Trophoblast cell (in vitro differentiated cells and primary cell): ENCODE measurements around the gene FXYD6.

ENCODE experiments used
- DNase-seq, 2 donors: peaks; one replicate each; pipeline ENCODE4 v3.0.0-alpha.2; 2016
- H2AFZ ChIP-seq: 2 replicates; pipeline ENCODE4 v1.6.1; 2013; ENCODE audit warnings: low read length, moderate library complexity, mild to moderate bottlenecking; ENCODE audit not compliant: insufficient read depth, poor library complexity
- H2AK5ac ChIP-seq: 2 replicates; pipeline ENCODE4 v1.6.1; 2013; ENCODE audit warnings: mild to moderate bottlenecking, low read length
- H2BK120ac ChIP-seq: 2 replicates; pipeline ENCODE4 v1.6.1; 2013; ENCODE audit warnings: low read length, mild to moderate bottlenecking, moderate library complexity; ENCODE audit not compliant: insufficient read depth, poor library complexity
- H2BK12ac ChIP-seq: 2 replicates; pipeline ENCODE4 v1.6.1; 2013; ENCODE audit warnings: mild to moderate bottlenecking, low read length, moderate library complexity
- H2BK5ac ChIP-seq: 2 replicates; pipeline ENCODE4 v1.6.1; 2013; ENCODE audit warnings: low read length, low read depth, moderate library complexity, mild to moderate bottlenecking; ENCODE audit not compliant: poor library complexity
- H3K14ac ChIP-seq: 2 replicates; pipeline ENCODE4 v1.6.1; 2013; ENCODE audit warnings: mild to moderate bottlenecking, low read length
- H3K18ac ChIP-seq: 2 replicates; pipeline ENCODE4 v1.6.1; 2013; ENCODE audit warnings: mild to moderate bottlenecking, low read length
- H3K23ac ChIP-seq: 2 replicates; pipeline ENCODE4 v1.6.1; 2013; ENCODE audit warnings: low read length
- H3K27ac ChIP-seq: 2 replicates; pipeline ENCODE4 v1.5.1; 2013; ENCODE audit warnings: low read depth, mild to moderate bottlenecking, inconsistent platforms, low read length, moderate library complexity
- H3K27me3 ChIP-seq: 2 replicates; pipeline ENCODE4 v1.6.1; 2013; ENCODE audit warnings: inconsistent platforms, mild to moderate bottlenecking, low read length, moderate library complexity; ENCODE audit not compliant: insufficient read depth
- H3K36me3 ChIP-seq, 2 experiments: 1 replicate in 1 of 2; 2 replicates in 1 of 2; pipeline ENCODE4 v1.6.1; 2013; ENCODE audit warnings: low read length in 2 of 2, mild to moderate bottlenecking in 2 of 2, moderate library complexity in 1 of 2; ENCODE audit not compliant: insufficient read depth in 2 of 2, control insufficient read depth in 1 of 2
- H3K4ac ChIP-seq: 2 replicates; pipeline ENCODE4 v1.6.1; 2013; ENCODE audit warnings: low read depth, mild to moderate bottlenecking, low read length, moderate library complexity
- H3K4me1 ChIP-seq, 2 experiments: 1 replicate in 1 of 2; 2 replicates in 1 of 2; pipeline ENCODE4 v1.6.1; 2013; ENCODE audit warnings: low read length in 2 of 2, mild to moderate bottlenecking in 2 of 2, moderate library complexity in 1 of 2; ENCODE audit not compliant: insufficient read depth in 2 of 2, control insufficient read depth in 1 of 2
- H3K4me2 ChIP-seq: 2 replicates; pipeline ENCODE4 v1.6.1; 2013; ENCODE audit warnings: inconsistent platforms, mild to moderate bottlenecking, low read length, moderate library complexity
- H3K4me3 ChIP-seq: 2 replicates; pipeline ENCODE4 v1.5.1; 2013; ENCODE audit warnings: mild to moderate bottlenecking, low read depth, low read length, inconsistent platforms
- H3K79me1 ChIP-seq: one replicate; pipeline ENCODE4 v1.6.1; 2013; ENCODE audit warnings: low read length
- H3K79me2 ChIP-seq: 2 replicates; pipeline ENCODE4 v1.6.1; 2013; ENCODE audit warnings: low read length, mild to moderate bottlenecking; ENCODE audit not compliant: control insufficient read depth, insufficient read depth, poor library complexity
- H3K9ac ChIP-seq: 2 replicates; pipeline ENCODE4 v1.6.1; 2013; ENCODE audit warnings: mild to moderate bottlenecking, low read length
- H3K9me3 ChIP-seq: 2 replicates; pipeline ENCODE4 v1.6.1; 2013; ENCODE audit warnings: low read depth, mild to moderate bottlenecking, control low read depth, inconsistent platforms, low read length; ENCODE audit not compliant: insufficient read depth
- H4K12ac ChIP-seq: 2 replicates; pipeline ENCODE4 v1.6.1; 2013; ENCODE audit warnings: low read depth, mild to moderate bottlenecking, low read length, moderate library complexity
- H4K8ac ChIP-seq: 2 replicates; pipeline ENCODE4 v1.6.1; 2013; ENCODE audit warnings: low read depth, mild to moderate bottlenecking, low read length, moderate library complexity
- H4K91ac ChIP-seq: one replicate; pipeline ENCODE4 v1.6.1; 2013; ENCODE audit warnings: low read depth, mild to moderate bottlenecking, low read length, moderate library complexity
- WGBS: extraction: QIAGEN DNeasy Blood & Tissue Kit; methylation state at CpG from one replicate; pipeline ENCODE4 v1.1.7; 2013; ENCODE audit warnings: missing lambda C conversion rate; ENCODE audit not compliant: insufficient read length, insufficient coverage; ENCODE audit errors: extremely low coverage; 5-methylcytosine and 5-hydroxymethylcytosine counted together

FXYD6 gene

GRCh38 chr11:117793583-117793982 lies 82.9 kb downstream of the FXYD6 start:
- H3K9me3 ChIP-seq = peaks cover 1% of the 10 kb centered on the region
- no peak overlapping the region for H3K27ac ChIP-seq
- H4K91ac ChIP-seq = no peak overlapping the region
- no peak overlapping the region for H2BK5ac ChIP-seq
- no CpG with 5 or more reads among the region's 9 CpGs for WGBS
- DNase-seq = no peak
- H3K27me3 ChIP-seq = peaks cover 51% of the 10 kb centered on the region
- no peak overlapping the region for H3K4me2 ChIP-seq
- H4K8ac ChIP-seq = no peak overlapping the region
- no peaks in the 10 kb centered on the region for H3K36me3 ChIP-seq
- no peak overlapping the region for H4K12ac ChIP-seq
- no peak overlapping the region for H3K4me3 ChIP-seq
- no peak overlapping the region for H3K18ac ChIP-seq
- no peak overlapping the region for H3K23ac ChIP-seq
- H3K9ac ChIP-seq = no peak overlapping the region
- no peak overlapping the region for H2BK120ac ChIP-seq
- no peak overlapping the region for H3K4ac ChIP-seq
- peaks cover 9 to 16% of the 10 kb centered on the region in 2 experiments for H3K4me1 ChIP-seq
- no peaks in the 10 kb centered on the region for H3K79me2 ChIP-seq
- no peak overlapping the region for H2BK12ac ChIP-seq
- H2AK5ac ChIP-seq = no peak overlapping the region
- H3K14ac ChIP-seq = no peak overlapping the region
- no peaks in the 10 kb centered on the region for H3K79me1 ChIP-seq
- H2AFZ ChIP-seq = no peak overlapping the region

- no peak overlapping the region for H2BK120ac ChIP-seq
- no peaks in the 10 kb centered on the region for H3K79me2 ChIP-seq
- no peak overlapping the region for H3K27ac ChIP-seq
- H3K27me3 ChIP-seq = peaks cover 51% of the 10 kb centered on the region
- H2AK5ac ChIP-seq = no peak overlapping the region
- H3K4me1 ChIP-seq = peaks cover 9 to 16% of the 10 kb centered on the region in 2 experiments
- H3K4me3 ChIP-seq = no peak overlapping the region
- no peak for DNase-seq
- H3K9ac ChIP-seq = no peak overlapping the region
- H3K9me3 ChIP-seq = peaks cover 1% of the 10 kb centered on the region
- no peak overlapping the region for H2AFZ ChIP-seq
- no peak overlapping the region for H3K18ac ChIP-seq
- H2BK5ac ChIP-seq = no peak overlapping the region
- no peak overlapping the region for H4K12ac ChIP-seq
- H3K4ac ChIP-seq = no peak overlapping the region
- no CpG with 5 or more reads among the region's 6 CpGs for WGBS
- H4K8ac ChIP-seq = no peak overlapping the region
- no peaks in the 10 kb centered on the region for H3K36me3 ChIP-seq
- H2BK12ac ChIP-seq = no peak overlapping the region
- no peaks in the 10 kb centered on the region for H3K79me1 ChIP-seq
- no peak overlapping the region for H3K14ac ChIP-seq
- no peak overlapping the region for H4K91ac ChIP-seq
- no peak overlapping the region for H3K23ac ChIP-seq
- no peak overlapping the region for H3K4me2 ChIP-seq
These were observed 83.5 kb downstream of the FXYD6 start for GRCh38 chr11:117792992-117793391.

- H3K4ac ChIP-seq = no peak overlapping the region
- no peak overlapping the region for H2AFZ ChIP-seq
- H3K4me1 ChIP-seq = peaks cover 9 to 16% of the 10 kb centered on the region in 2 experiments
These were observed 84.2 kb downstream of the FXYD6 start for GRCh38 chr11:117792241-117792640.

GRCh38 chr11:117790279-117790678 lies 86.2 kb downstream of the FXYD6 start:
- H3K23ac ChIP-seq = no peak overlapping the region
- H2AK5ac ChIP-seq = no peak overlapping the region
- no peak for DNase-seq
- no peak overlapping the region for H3K4me2 ChIP-seq
- no peak overlapping the region for H3K4me3 ChIP-seq
- no peaks in the 10 kb centered on the region for H3K4me1 ChIP-seq
- no peak overlapping the region for H2AFZ ChIP-seq
- H3K9ac ChIP-seq = no peak overlapping the region
- no peak overlapping the region for H4K8ac ChIP-seq
- H3K27ac ChIP-seq = no peak overlapping the region
- H2BK5ac ChIP-seq = no peak overlapping the region
- peaks cover 24% of the 10 kb centered on the region for H3K27me3 ChIP-seq
- no peaks in the 10 kb centered on the region for H3K79me1 ChIP-seq
- no peaks in the 10 kb centered on the region for H3K36me3 ChIP-seq
- no peak overlapping the region for H3K4ac ChIP-seq
- no CpG with 5 or more reads among the region's 3 CpGs for WGBS
- H4K91ac ChIP-seq = no peak overlapping the region
- H4K12ac ChIP-seq = no peak overlapping the region
- no peak overlapping the region for H2BK120ac ChIP-seq
- peaks cover 1% of the 10 kb centered on the region for H3K9me3 ChIP-seq
- H3K79me2 ChIP-seq = no peaks in the 10 kb centered on the region
- no peak overlapping the region for H3K18ac ChIP-seq
- no peak overlapping the region for H2BK12ac ChIP-seq
- no peak overlapping the region for H3K14ac ChIP-seq

More at GRCh38 chr11:117792241-117792640, 84.2 kb downstream of the FXYD6 start:
- Histone ChIP-seq H3K4me2 (no peak overlapping the region), H3K79me2 (no peaks in the 10 kb centered on the region), H3K27ac (no peak overlapping the region), H3K79me1 (no peaks in the 10 kb centered on the region), H3K14ac (no peak overlapping the region), H2BK5ac (no peak overlapping the region), H2BK12ac (no peak overlapping the region), H3K36me3 (no peaks in the 10 kb centered on the region), H3K27me3 (peaks cover 43% of the 10 kb centered on the region), H3K23ac (no peak overlapping the region), H2BK120ac (no peak overlapping the region), H3K18ac (no peak overlapping the region), H2AK5ac (no peak overlapping the region), H3K9me3 (peaks cover 1% of the 10 kb centered on the region), H4K91ac (no peak overlapping the region), H3K4me3 (no peak overlapping the region), H3K9ac (no peak overlapping the region), H4K12ac (no peak overlapping the region), H4K8ac (no peak overlapping the region)
- DNase-seq = no peak
- whole genome bisulfite sequencing = no CpG with 5 or more reads among the region's 5 CpGs
